Measurements from ENCODE around the gene MARCHF10.

Gene MARCHF10

GRCh38 chr17:62822080-62822904 is 14.2 kb upstream of the MARCHF10 start:
- no peak for DNase-seq (ENCODE audit: low read depth in 2 of 3, low spot score in 2 of 3)

DNA sequence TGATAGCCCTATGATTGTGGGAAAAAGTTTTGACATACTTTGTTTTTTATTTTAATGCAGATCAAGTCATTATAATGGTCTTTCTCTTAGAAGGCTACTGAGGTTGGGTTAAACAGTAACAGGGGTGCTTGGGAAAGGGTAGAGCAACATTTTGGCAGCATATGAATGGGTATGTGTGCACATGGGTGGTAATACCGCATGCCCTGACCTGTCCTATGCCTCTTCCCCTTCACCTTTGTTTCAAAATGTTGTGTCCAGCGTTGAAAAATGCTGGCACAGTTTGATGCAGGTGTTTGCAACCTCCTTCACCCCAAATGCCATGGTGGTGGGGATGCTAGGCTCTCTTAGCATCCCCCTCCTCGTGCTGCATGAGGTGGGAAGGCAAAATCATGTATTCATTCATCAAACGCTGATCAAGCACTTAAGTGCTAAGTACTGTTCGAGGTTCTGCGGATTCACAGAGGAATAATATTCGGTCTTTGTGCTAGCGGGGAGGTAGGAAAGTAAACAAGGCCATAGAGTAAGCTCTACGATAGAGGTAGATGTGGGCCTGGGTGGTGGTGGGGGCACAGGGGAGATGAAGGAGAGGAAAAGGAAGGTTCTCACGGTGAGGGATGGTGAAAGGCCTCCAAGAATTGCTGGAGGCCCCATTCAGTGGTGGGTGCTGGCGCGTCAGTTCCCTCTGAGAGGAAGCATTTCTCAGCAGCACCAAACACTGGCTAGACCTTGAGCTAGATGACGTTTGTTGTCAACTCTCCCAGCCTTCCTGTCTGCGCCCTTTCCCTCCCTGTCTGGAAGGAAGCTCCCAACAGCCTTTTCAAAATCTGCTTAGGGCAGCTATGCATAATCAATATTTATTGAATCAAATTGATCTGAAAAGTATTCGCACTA is 13.3 kb upstream of the MARCHF10 start:
- no peak for DNase-seq (ENCODE audit: low read depth in 2 of 3, low spot score in 2 of 3)

GRCh38 chr17:62819511-62820221 is 11.6 kb upstream of the MARCHF10 start:
- DNase-seq (ENCODE audit: low read depth in 2 of 3, low spot score in 2 of 3) = no peak

DNA sequence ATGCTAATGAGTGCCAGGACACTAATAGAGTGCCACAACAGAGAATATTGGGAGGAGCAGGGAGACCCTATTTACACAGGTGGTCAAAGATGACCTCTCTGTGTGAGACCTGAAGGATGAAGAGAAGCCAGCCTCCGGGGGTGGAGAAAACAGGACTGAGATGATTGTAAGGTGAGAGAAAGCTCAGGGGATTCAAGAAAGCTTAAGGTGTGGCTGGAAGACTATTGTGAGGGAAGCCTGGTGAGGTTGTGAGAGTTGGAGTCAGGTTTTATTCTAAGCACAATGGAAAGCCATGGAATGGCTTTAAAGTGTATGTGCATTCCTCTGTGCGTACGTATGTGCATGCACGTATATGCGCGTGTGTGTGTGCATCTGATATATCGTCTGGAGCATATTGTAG is 10.4 kb upstream of the MARCHF10 start:
- DNase-seq (ENCODE audit: low read depth in 2 of 3, low spot score in 2 of 3) = no peak

DNA sequence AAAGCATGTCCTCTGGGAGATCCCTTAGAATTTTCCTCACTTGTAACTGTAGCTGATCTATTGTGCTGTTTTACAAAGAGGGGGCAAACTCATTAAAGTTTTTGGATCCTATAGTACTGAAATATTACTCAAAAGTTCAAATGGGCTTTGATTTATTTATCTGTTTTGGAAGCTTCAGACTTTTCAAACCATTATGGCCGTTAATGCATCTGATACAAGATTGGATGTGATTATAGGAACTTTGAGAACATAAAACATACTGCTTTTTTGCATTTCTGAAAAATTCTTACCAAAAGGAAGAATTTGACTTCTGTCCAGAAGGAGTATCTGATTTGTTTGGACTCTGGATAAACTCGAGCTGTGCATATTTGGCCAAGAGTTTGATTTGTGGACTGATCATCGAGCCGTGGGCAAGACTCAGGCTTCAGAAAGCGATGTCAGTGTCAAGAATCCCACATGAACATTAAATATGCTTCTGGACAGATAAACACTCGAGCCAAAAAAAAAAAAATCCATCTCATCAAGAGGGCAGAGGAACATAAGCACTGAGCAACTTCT is 8.2 kb upstream of the MARCHF10 start:
- DNase-seq (ENCODE audit: low read depth in 2 of 3, low spot score in 2 of 3) = no peak

- DNase-seq (ENCODE audit: low read depth in 2 of 3, low spot score in 2 of 3) = no peak
Observed at GRCh38 chr17:62809656-62810055, 1.5 kb upstream of the MARCHF10 start.

- no peak for DNase-seq (ENCODE audit: low read depth in 2 of 3, low spot score in 2 of 3)
Observed at GRCh38 chr17:62808576-62808970, 459 bp upstream of the MARCHF10 start.

- no peak for DNase-seq (ENCODE audit: low read depth in 2 of 3, low spot score in 2 of 3)
Observed at GRCh38 chr17:62805234-62805633, 2.9 kb downstream of the MARCHF10 start.

- DNase-seq (ENCODE audit: low read depth in 2 of 3, low spot score in 2 of 3) = no peak
Observed at GRCh38 chr17:62804822-62805221, 3.3 kb downstream of the MARCHF10 start.

GRCh38 chr17:62804025-62804424 is 4.1 kb downstream of the MARCHF10 start:
- DNase-seq (ENCODE audit: low read depth in 2 of 3, low spot score in 2 of 3) = no peak

- no peak for DNase-seq (ENCODE audit: low read depth in 2 of 3, low spot score in 2 of 3)
Observed at GRCh38 chr17:62802561-62803205, 5.4 kb downstream of the MARCHF10 start.

DNA sequence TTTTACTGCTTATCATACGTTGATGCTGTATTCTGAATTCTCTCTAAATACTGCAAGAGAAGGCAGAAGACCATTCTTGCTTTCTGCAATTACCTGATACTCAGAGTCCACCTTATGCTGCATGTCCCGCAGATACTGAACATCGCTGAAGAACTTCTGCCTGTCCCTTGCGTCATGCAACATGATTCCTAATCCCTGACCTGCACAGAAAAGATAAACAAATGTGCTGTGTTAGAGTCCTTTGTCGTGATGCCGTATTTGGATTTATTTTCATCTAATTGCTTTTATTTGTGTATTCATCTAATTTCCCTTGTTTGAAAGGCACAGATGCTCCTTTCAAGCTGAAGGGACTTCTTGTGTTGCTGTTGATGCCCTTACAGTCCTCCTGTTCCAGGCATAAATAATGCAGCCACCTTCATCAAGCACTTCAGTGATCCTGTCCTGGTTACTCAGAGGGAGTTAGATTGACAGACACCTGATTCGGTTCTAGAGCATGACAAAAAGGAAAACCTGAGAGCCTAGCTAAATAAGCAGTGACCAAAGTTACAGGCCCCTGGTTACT is 6.5 kb downstream of the MARCHF10 start:
- no peak for DNase-seq (ENCODE audit: low read depth in 2 of 3, low spot score in 2 of 3)

GRCh38 chr17:62800585-62800984 is 7.5 kb downstream of the MARCHF10 start:
- DNase-seq (ENCODE audit: low read depth in 2 of 3, low spot score in 2 of 3) = no peak

DNA sequence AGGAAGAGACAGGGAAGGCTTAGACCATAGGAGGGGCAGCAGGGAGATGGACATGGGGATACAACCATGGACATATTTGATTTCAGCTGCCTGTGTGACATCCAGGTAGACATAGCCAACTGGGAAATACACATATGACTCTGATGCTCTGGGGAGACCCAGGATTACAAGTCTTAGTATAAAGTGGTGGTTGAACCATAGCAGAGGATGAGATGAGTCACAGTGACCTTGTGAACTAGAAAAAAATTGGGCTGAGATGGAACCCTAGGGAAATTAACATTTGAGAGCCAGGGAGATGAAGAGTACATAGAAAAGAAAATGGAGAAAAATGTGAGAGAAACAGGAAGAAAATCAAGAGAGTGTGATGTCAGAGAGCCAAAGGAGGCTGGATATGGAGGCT is 10.2 kb downstream of the MARCHF10 start:
- DNase-seq (ENCODE audit: low read depth in 2 of 3, low spot score in 2 of 3) = no peak

GRCh38 chr17:62796291-62796690 is 11.8 kb downstream of the MARCHF10 start:
- DNase-seq (ENCODE audit: low read depth in 2 of 3, low spot score in 2 of 3) = no peak

DNA sequence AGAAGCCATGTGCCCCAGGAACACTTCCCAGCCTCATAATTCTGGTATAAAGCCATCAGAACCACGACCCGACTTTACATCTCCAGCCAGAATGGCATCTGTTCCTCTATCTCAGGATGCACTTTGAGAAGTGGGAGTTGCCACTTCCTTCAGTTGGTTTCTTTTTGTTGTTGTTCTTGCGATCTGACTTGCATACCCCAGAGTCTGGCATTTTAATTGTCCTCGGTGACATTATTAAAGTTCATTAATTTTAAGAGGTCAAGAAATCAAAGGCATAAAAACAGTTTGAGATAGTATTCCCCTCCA is 13.5 kb downstream of the MARCHF10 start:
- DNase-seq (ENCODE audit: low read depth in 2 of 3, low spot score in 2 of 3) = no peak

DNA sequence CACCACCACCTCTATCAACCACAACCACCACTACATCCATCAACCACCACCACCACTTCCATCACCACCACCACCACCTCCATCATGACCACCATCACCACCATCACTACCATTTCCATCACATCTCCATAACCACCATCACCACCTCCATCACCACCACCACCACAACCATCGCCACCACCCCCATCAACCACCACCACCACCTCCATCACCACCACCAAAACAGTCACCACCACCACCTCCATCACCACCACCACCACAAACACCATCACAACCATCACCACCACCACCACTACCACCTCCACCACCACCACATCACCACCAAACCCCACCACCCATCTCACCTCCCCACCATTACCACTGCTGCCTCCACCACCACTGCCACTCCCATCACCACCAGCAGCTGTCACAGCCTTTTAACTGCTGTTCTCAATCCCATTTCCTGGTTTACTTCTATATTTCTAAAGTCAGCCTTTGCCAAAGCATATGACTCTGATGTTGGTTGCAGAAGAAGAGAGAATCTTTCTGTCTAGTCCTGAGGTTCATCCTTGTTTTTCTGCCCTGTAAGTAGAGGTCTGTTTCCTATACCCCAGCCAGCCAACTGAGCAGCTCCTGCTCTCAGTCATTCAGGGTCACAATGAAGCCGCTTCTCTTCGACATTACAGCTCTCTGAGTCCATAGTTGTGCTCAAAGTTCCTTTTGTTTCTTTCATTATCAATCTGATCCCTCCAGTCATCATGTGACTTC is 14.0 kb downstream of the MARCHF10 start:
- no peak for DNase-seq (ENCODE audit: low read depth in 2 of 3, low spot score in 2 of 3)

DNA sequence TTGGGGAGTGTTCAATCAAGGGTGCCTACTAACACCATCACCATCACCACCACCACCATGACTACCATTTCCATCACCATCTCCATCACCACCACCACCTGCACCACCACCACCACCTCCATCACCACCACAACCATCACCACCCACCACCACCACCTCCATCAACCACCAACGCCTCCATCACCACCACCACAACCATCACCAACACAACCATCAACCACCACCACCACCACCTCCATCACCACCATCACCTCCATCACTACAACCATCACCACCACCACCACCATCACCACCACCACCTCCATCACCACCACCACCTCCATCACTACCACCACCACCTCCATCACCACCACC is 15.7 kb downstream of the MARCHF10 start:
- no peak for DNase-seq (ENCODE audit: low read depth in 2 of 3, low spot score in 2 of 3)

GRCh38 chr17:62791767-62792446 is 16.2 kb downstream of the MARCHF10 start:
- no peak for DNase-seq (ENCODE audit: low read depth in 2 of 3, low spot score in 2 of 3)
